Measurements from ENCODE around the gene HECW1.
A peak's percentile ranks its signal among the peaks of the same experiment; 100 is the strongest.
"Not testable (repeated sequence)": the region's sequence is repeated elsewhere in the genome, so short reads cannot be mapped to it uniquely, and the experiment has no call there.

HECW1 gene

GRCh38 chr7:43557831-43558495, 445.5 kb downstream of the HECW1 start:
- no peak for DNase-seq

- DNase-seq = peak; percentile 37
These were observed 446.9 kb downstream of the HECW1 start for GRCh38 chr7:43559171-43559945.

GRCh38 chr7:43559946-43560335, 447.5 kb downstream of the HECW1 start:
- no peak for DNase-seq

GRCh38 chr7:43560742-43561330, 448.4 kb downstream of the HECW1 start:
- DNase-seq = no peak

GRCh38 chr7:43562383-43562782, 449.9 kb downstream of the HECW1 start:
- no peak for DNase-seq

GRCh38 chr7:43565786-43566185, 453.3 kb downstream of the HECW1 start:
- DNase-seq = no peak

- no peak for DNase-seq
These were observed 456.1 kb downstream of the HECW1 start for GRCh38 chr7:43568529-43568928.

GRCh38 chr7:43569424-43569823, 457.0 kb downstream of the HECW1 start:
- DNase-seq = no peak

GRCh38 chr7:43570688-43571365, 458.4 kb downstream of the HECW1 start:
- DNase-seq = no peak

GRCh38 chr7:43572516-43573049, 460.1 kb downstream of the HECW1 start:
- peak; percentile 100 for DNase-seq

GRCh38 chr7:43573832-43574231, 461.4 kb downstream of the HECW1 start:
- DNase-seq = not testable (repeated sequence)

GRCh38 chr7:43575506-43575905, 463.1 kb downstream of the HECW1 start:
- no peak for DNase-seq

- DNase-seq = no peak
These were observed 463.8 kb downstream of the HECW1 start for GRCh38 chr7:43576241-43576640.

GRCh38 chr7:43577485-43577951, 465.1 kb downstream of the HECW1 start:
- DNase-seq = no peak

- peak; percentile 81 for DNase-seq
These were observed 470.3 kb downstream of the HECW1 start, which contains the start of gene STK17A for GRCh38 chr7:43582503-43583423. STK17A (plus strand) TSS chr7:43583108; CDS start chr7:43583244, 136 bp downstream.

- peak; percentile 36 for DNase-seq
These were observed 471.2 kb downstream of the HECW1 start for GRCh38 chr7:43583424-43584194.

- DNase-seq = peak; percentile 70
These were observed 471.7 kb downstream of the HECW1 start for GRCh38 chr7:43584195-43584586.

GRCh38 chr7:43584733-43585132, 472.3 kb downstream of the HECW1 start:
- DNase-seq = not testable (repeated sequence)

- DNase-seq = peak; percentile 27
These were observed 473.1 kb downstream of the HECW1 start for GRCh38 chr7:43585562-43585961.

- DNase-seq = no peak
These were observed 473.9 kb downstream of the HECW1 start for GRCh38 chr7:43586251-43586900.

Data from MV-4-11 (cell line).